Esophagus squamous epithelium (tissue), 5 donors: ENCODE measurements around the gene INPP5D. TPM values are rescaled to one million over a fixed set of nuclear protein-coding genes. Genes with fewer than 3 reads are reported as not detected.

Experiments used
- DNase-seq: peaks from one replicate; lab custom pipeline; 2025; lab: John Stamatoyannopoulos, UW
- H3K27ac ChIP-seq, 4 donors: fragments of 200-600 bp; sonication (generic); one replicate each; pipeline ENCODE4 v1.5.1; 2016 to 2019; ENCODE audit warnings: mild to moderate bottlenecking in 1 of 4
- H3K27me3 ChIP-seq, 4 donors: fragments of 200-600 bp; sonication (generic); 1 replicate in 3 of 4; 2 replicates in 1 of 4; pipeline versions ENCODE4 v1.5.1 to v1.6.0; 2017 to 2021; ENCODE audit warnings: antibody characterized with exemption in 1 of 4
- H3K36me3 ChIP-seq, 3 donors: fragments of 200-600 bp; sonication (generic); one replicate each; pipeline ENCODE4 v1.5.1; 2016 to 2019
- H3K4me1 ChIP-seq, 3 donors: fragments of 200-600 bp; sonication (generic); one replicate each; pipeline ENCODE4 v1.5.1; 2017 to 2019
- H3K4me3 ChIP-seq, 4 donors: fragments of 200-600 bp; sonication (generic); 1 replicate in 3 of 4; 2 replicates in 1 of 4; pipeline ENCODE4 v1.5.1; 2016 to 2019; ENCODE audit warnings: mild to moderate bottlenecking in 2 of 4, moderate library complexity in 1 of 4
- H3K9me3 ChIP-seq, 3 donors: fragments of 200-600 bp; sonication (generic); one replicate each; pipeline ENCODE4 v1.5.1; 2016 to 2019
- POLR2A ChIP-seq, 4 donors: fragments of 450-650 bp; IDR thresholded peaks; one replicate each; pipeline ENCODE4 v1.6.1; 2017; ENCODE audit warnings: antibody characterized with exemption in 4 of 4, mild to moderate bottlenecking in 4 of 4, moderate library complexity in 3 of 4
- WGBS, 2 donors: methylation state at CpG; one replicate each; pipeline ENCODE4 v1.1.5; 2018; 5-methylcytosine and 5-hydroxymethylcytosine counted together
- intact Hi-C: fragments of 100-400 bp; cut with DNase I; formaldehyde crosslinking; loops from one replicate; pipeline ENCODE4 v1.15.0; 2022
- total RNA-seq, 4 donors: library from RNA; depleted of rRNA; stranded (reverse); fragments of >200 nt; gene quantifications; one replicate each; pipeline ENCODE4 v1.1.0, GENCODE V29; 2016
- TF ChIP-seq, protein P1 (sequence below), 6 experiments: fragments of 450-650 bp in 4 of 6; fragments of 200-600 bp in 2 of 6; sonication (generic) in 2 of 6; IDR thresholded peaks; one replicate each; pipeline ENCODE4 v1.5.1; 2016 to 2019; ENCODE audit warnings: antibody characterized with exemption in 6 of 6, mild to moderate bottlenecking in 4 of 6, moderate library complexity in 4 of 6
- donor health status: DM: yes; HTN: yes; CAD: no.

Gene INPP5D
- total RNA-seq, 4 donors from 2014 or later, result 2.2 to 36.0 (median 10.2) TPM

DNA sequence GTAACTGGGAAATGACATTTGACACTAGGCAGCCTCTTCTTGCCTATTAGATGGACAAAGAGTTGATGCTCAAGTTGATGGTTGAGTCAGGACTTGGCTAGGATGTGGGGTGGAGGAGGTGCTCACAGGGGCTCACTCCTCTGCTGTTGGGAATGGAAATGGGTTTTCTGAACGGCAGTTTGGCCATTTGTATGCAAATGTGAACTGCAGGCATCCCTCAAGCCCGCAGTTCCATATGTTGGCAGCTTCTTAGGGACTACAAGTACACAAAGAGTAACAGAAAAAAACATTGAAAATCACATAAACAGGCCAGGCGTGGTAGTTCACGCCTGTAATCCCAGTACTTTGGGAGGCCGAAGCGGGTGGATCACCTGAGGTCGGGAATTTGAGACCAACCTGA, 80.8 kb downstream of the INPP5D start:
- Histone ChIP-seq H3K4me3 (no peak overlapping the region), H3K4me1 (peaks cover 0 to 19% (median 11%) of the 10 kb centered on the region in 3 donors), H3K27me3 (no peaks in the 10 kb centered on the region), H3K27ac (no peak overlapping the region), H3K36me3 (peaks cover 0 to 16% (median 0%) of the 10 kb centered on the region in 3 donors), H3K9me3 (peaks cover 0 to 4% (median 0%) of the 10 kb centered on the region in 3 donors)
- intact Hi-C loops, result no loop called here
- TF ChIP-seq, protein P1, sequence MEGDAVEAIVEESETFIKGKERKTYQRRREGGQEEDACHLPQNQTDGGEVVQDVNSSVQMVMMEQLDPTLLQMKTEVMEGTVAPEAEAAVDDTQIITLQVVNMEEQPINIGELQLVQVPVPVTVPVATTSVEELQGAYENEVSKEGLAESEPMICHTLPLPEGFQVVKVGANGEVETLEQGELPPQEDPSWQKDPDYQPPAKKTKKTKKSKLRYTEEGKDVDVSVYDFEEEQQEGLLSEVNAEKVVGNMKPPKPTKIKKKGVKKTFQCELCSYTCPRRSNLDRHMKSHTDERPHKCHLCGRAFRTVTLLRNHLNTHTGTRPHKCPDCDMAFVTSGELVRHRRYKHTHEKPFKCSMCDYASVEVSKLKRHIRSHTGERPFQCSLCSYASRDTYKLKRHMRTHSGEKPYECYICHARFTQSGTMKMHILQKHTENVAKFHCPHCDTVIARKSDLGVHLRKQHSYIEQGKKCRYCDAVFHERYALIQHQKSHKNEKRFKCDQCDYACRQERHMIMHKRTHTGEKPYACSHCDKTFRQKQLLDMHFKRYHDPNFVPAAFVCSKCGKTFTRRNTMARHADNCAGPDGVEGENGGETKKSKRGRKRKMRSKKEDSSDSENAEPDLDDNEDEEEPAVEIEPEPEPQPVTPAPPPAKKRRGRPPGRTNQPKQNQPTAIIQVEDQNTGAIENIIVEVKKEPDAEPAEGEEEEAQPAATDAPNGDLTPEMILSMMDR (IDR thresholded peaks at IDR 0.05), result no peak
- TF ChIP-seq POLR2A (IDR thresholded peaks at IDR 0.05), result no peak
- WGBS, 2 donors, result 75 to 76% methylated on average over 5 to 7 of the region's 7 CpGs
- no peak for DNase-seq

DNA sequence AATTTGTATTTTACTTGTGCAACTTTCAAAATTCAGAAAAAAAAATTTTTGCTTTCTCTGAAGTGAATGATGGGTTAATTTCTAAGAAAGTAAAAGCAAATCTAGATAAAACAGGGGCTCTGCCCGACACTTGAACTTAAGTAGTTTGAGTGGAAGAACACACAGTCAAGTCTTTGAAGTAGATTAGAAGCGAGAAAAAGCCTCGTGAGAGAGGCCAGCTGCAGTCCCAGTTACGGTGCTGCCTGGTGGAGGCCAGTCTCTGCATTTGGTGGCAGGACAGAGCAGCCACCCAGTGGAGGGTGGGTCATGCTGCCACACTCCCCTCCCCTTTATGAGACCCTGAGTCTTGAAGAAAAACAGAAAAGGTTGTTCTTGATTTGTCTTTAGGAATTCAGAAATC, 81.8 kb downstream of the INPP5D start:
- 66% methylated on average over 4 of the region's 4 CpGs for WGBS, 2 donors
- Histone ChIP-seq H3K9me3 (no peaks in the 10 kb centered on the region), H3K4me1 (peaks cover 0 to 19% (median 11%) of the 10 kb centered on the region in 3 donors), H3K27ac (no peak overlapping the region), H3K36me3 (peaks cover 0 to 24% (median 4%) of the 10 kb centered on the region in 3 donors), H3K4me3 (no peak overlapping the region), H3K27me3 (no peaks in the 10 kb centered on the region)
- intact Hi-C loops, result no loop called here
- TF ChIP-seq POLR2A (IDR thresholded peaks at IDR 0.05), result no peak
- TF ChIP-seq, protein P1 (IDR thresholded peaks at IDR 0.05), result no peak
- DNase-seq, result no peak

DNA sequence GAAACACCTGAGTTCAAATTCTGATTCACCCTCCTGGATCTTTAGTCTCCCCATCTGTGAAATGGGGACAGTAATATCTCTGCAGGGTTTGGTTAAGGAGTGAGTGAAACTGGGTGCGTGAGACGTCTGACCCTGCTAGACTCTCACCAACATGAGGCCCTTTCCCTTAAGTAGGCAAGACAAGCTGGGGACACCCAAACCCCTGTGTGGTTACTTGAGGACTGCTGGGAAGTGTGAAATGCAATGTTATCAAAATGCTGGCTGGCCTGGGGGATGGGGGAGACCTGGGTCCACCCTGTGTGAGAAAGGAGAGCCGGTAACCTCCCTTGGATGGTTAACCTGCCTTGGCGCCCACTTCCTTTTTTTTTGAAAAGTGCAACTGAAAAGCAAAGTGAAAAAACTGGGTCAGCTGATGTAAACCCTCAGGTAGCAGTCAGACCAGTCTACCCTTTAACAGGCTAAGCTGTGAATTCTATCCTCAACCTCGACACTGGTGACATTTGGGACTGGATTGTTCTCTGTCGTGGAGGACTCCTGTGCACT, 82.3 kb downstream of the INPP5D start:
- no peak for TF ChIP-seq POLR2A (IDR thresholded peaks at IDR 0.05)
- TF ChIP-seq, protein P1 (IDR thresholded peaks at IDR 0.05), result no peak
- peaks cover 0 to 19% (median 11%) of the 10 kb centered on the region in 3 donors for H3K4me1 ChIP-seq
- H3K27ac ChIP-seq, result no peak overlapping the region
- no peak for DNase-seq
- intact Hi-C loops, result no loop called here
- H3K4me3 ChIP-seq, result no peak overlapping the region
- 63 to 64% methylated on average over 4 to 5 of the region's 6 CpGs for WGBS, 2 donors
- H3K9me3 ChIP-seq, result no peaks in the 10 kb centered on the region
- H3K27me3 ChIP-seq, result no peaks in the 10 kb centered on the region
- H3K36me3 ChIP-seq, result peaks cover 0 to 29% (median 4%) of the 10 kb centered on the region in 3 donors

DNA sequence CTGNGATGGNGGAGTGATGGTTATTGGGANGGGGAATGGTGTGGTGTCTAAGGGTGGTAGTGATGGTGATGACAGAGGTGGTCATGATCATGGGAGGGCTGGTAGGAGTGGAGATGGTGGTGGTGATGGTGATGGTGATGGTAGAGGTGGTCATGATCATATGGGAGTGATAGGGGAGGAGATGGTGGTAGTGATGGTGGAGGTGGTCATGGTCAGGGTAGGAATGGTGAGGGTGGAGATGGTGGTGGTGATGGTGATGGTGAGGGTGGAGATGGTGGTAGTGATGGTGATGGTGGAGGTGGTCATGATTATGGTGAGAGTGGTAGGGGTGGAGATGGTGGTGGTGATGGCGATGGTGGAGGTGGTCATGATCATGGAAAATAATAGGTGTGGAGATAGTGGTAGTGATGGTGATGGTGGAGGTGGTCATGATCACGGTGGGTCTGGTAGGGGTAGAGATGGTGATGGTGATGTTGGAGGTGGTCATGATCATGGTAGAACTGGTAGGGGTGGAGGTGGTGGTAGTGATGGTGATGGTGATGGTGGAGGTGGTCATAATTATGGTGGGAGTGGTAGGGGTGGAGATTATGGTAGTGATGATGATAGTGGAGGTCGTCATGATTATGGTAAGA, 83.7 kb downstream of the INPP5D start:
- 92 to 94% methylated on average over 3 of the region's 3 CpGs for WGBS, 2 donors
- intact Hi-C loops, result no loop called here
- TF ChIP-seq, protein P1 (IDR thresholded peaks at IDR 0.05), result no peak
- no peak for TF ChIP-seq POLR2A (IDR thresholded peaks at IDR 0.05)
- H3K27me3 ChIP-seq, result no peaks in the 10 kb centered on the region
- H3K27ac ChIP-seq, result no peak overlapping the region
- no peak for DNase-seq
- H3K9me3 ChIP-seq, result no peaks in the 10 kb centered on the region
- peaks cover 0 to 19% (median 10%) of the 10 kb centered on the region in 3 donors for H3K4me1 ChIP-seq
- H3K36me3 ChIP-seq, result peaks cover 0 to 42% (median 9%) of the 10 kb centered on the region in 3 donors
- no peak overlapping the region for H3K4me3 ChIP-seq

DNA sequence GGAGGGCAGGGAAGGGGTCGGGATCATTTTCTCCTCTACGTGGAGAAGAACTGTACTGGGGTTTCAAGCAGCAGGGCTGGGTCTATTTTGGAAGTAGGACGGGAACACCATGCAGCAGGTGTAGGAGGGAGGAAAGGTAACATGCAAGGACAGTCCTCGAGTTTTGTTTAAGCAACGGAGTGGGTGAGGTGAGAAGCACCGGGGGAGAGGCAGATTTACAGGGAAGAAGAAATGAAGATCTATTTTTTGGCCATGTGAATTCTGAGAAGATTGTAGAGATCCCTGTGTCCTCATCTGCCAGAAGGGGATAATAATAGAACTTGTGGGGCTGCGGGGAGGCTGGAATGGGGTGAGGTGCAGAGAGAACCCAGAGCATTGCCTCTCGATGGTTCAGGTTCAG, 85.6 kb downstream of the INPP5D start:
- DNase-seq, result no peak
- H3K4me3 ChIP-seq, result no peak overlapping the region
- peaks cover 0 to 57% (median 9%) of the 10 kb centered on the region in 3 donors for H3K36me3 ChIP-seq
- no peaks in the 10 kb centered on the region for H3K9me3 ChIP-seq
- TF ChIP-seq POLR2A (IDR thresholded peaks at IDR 0.05), result no peak
- TF ChIP-seq, protein P1 (IDR thresholded peaks at IDR 0.05), result no peak
- intact Hi-C loops, result no loop called here
- WGBS, 2 donors, result 89 to 92% methylated on average over 8 of the region's 8 CpGs
- peaks cover 0 to 6% (median 5%) of the 10 kb centered on the region in 3 donors for H3K4me1 ChIP-seq
- H3K27ac ChIP-seq, result no peak overlapping the region
- H3K27me3 ChIP-seq, result no peaks in the 10 kb centered on the region
